GM23338 (cell line): ENCODE data around the gene ERO1B.

Experiments used
- EZH2 ChIP-seq: fragments of 200-600 bp; sonication (generic); IDR thresholded peaks from one replicate; pipeline ENCODE4 v1.8.0; 2017; ENCODE audit warnings: antibody characterized with exemption, mild to moderate bottlenecking, low read depth; ENCODE audit not compliant: unreplicated experiment
- EZH2phosphoT487 ChIP-seq: fragments of 200-600 bp; sonication (generic); IDR thresholded peaks from one replicate; pipeline ENCODE4 v1.8.1; 2018; ENCODE audit warnings: antibody characterized with exemption; ENCODE audit not compliant: unreplicated experiment
- JUNB ChIP-seq: IDR thresholded peaks from one replicate; pipeline ENCODE4 v1.6.1; 2016; ENCODE audit warnings: antibody characterized with exemption; ENCODE audit not compliant: unreplicated experiment
- TF ChIP-seq, protein P1 (sequence below), 2 experiments: fragments of 200-600 bp in 1 of 2; sonication (generic) in 1 of 2; conservative IDR thresholded peaks; 2 replicates each; pipeline versions ENCODE4 v1.5.1 to v1.6.1; 2016 to 2017; ENCODE audit warnings: antibody characterized with exemption in 2 of 2, low read depth in 2 of 2, mild to moderate bottlenecking in 2 of 2, moderate library complexity in 1 of 2

GRCh38 chr1:236261033-236261432 is 20.7 kb downstream of the ERO1B start:
- TF ChIP-seq, protein P1, sequence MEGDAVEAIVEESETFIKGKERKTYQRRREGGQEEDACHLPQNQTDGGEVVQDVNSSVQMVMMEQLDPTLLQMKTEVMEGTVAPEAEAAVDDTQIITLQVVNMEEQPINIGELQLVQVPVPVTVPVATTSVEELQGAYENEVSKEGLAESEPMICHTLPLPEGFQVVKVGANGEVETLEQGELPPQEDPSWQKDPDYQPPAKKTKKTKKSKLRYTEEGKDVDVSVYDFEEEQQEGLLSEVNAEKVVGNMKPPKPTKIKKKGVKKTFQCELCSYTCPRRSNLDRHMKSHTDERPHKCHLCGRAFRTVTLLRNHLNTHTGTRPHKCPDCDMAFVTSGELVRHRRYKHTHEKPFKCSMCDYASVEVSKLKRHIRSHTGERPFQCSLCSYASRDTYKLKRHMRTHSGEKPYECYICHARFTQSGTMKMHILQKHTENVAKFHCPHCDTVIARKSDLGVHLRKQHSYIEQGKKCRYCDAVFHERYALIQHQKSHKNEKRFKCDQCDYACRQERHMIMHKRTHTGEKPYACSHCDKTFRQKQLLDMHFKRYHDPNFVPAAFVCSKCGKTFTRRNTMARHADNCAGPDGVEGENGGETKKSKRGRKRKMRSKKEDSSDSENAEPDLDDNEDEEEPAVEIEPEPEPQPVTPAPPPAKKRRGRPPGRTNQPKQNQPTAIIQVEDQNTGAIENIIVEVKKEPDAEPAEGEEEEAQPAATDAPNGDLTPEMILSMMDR (conservative IDR thresholded peaks at IDR 0.05; ENCODE audit: low read depth in 2 of 2) = no peak
- TF ChIP-seq EZH2 (no peak), JUNB (no peak), EZH2phosphoT487 (no peak)
